IMR-90 (cell line): ENCODE data around the gene BTN2A1. TPM values are rescaled to one million over a fixed set of nuclear protein-coding genes. Genes with fewer than 3 reads are reported as not detected.

Source experiments
- ATAC-seq: fragments of 200-7000 bp; cut with Tn5 transposase; 2 replicates; pipeline ENCODE4 v1.9.1; 2020; ENCODE audit warnings: low read depth, mild to moderate bottlenecking, moderate library complexity
- BruUV-seq: library from RNA; stranded (reverse); fragments of 400-500 nt; replicated peaks from 2 replicates; lab custom pipeline; 2021; lab: Mats Ljungman, UMichigan
- CTCF ChIA-PET: fragments of 300-600 bp; formaldehyde crosslinking; extraction: SDS; loops from one replicate; lab custom pipeline; 2021; ENCODE audit warnings: antibody characterized with exemption; lab: Yijun Ruan, JAX
- POLR2A ChIA-PET: fragments of 300-600 bp; sonication (Branson Sonifier 250); formaldehyde crosslinking; loops from one replicate; lab custom pipeline; 2022; ENCODE audit warnings: antibody characterized with exemption; ENCODE audit not compliant: unreplicated experiment; lab: Charles Lee
- DNase-seq: peaks from one replicate; pipeline ENCODE4 v3.0.0; 2013
- H2AFZ ChIP-seq: replicated peaks from 2 replicates; pipeline ENCODE3; 2013; ENCODE audit warnings: low read length, mild to moderate bottlenecking; ENCODE audit not compliant: poor library complexity
- H2AK5ac ChIP-seq: 2 replicates; pipeline ENCODE4 v1.6.1; 2013; ENCODE audit warnings: low read depth, low read length, inconsistent platforms
- H2AK9ac ChIP-seq: replicated peaks from 2 replicates; pipeline ENCODE3; 2013; ENCODE audit warnings: mild to moderate bottlenecking, low read depth, low read length, moderate library complexity; ENCODE audit not compliant: poor library complexity
- H2BK120ac ChIP-seq: 2 replicates; pipeline ENCODE4 v1.6.1; 2013; ENCODE audit warnings: low read depth, low read length, inconsistent platforms
- H2BK15ac ChIP-seq: 3 replicates; pipeline ENCODE4 v1.6.1; 2013; ENCODE audit warnings: low read depth, low read length, inconsistent platforms
- H2BK20ac ChIP-seq: 2 replicates; pipeline ENCODE4 v1.6.1; 2013; ENCODE audit warnings: low read depth, mild to moderate bottlenecking, inconsistent platforms, low read length, moderate library complexity
- H2BK5ac ChIP-seq: 2 replicates; pipeline ENCODE4 v1.6.1; 2013; ENCODE audit warnings: mild to moderate bottlenecking, low read depth, low read length, inconsistent platforms; ENCODE audit not compliant: poor library complexity, severe bottlenecking
- H3K14ac ChIP-seq: replicated peaks from 2 replicates; pipeline ENCODE4 v1.6.1; 2013; ENCODE audit warnings: low read depth, low read length, inconsistent platforms
- H3K18ac ChIP-seq: 2 replicates; pipeline ENCODE4 v1.6.1; 2013; ENCODE audit warnings: low read depth, low read length, control low read depth
- H3K23ac ChIP-seq: 2 replicates; pipeline ENCODE4 v1.6.1; 2013; ENCODE audit warnings: low read depth, low read length, inconsistent platforms
- H3K27ac ChIP-seq: 2 replicates; pipeline ENCODE4 v1.5.1; 2013; ENCODE audit warnings: mild to moderate bottlenecking, control low read depth, low read length; ENCODE audit not compliant: insufficient read depth
- H3K27me3 ChIP-seq: 2 replicates; pipeline ENCODE4 v1.6.1; 2013; ENCODE audit warnings: low read length; ENCODE audit not compliant: control insufficient read depth, insufficient read depth
- H3K36me3 ChIP-seq: 2 replicates; pipeline ENCODE4 v1.6.1; 2013; ENCODE audit warnings: low read length, mixed read lengths; ENCODE audit not compliant: control insufficient read depth, insufficient read depth
- H3K4ac ChIP-seq: 2 replicates; pipeline ENCODE4 v1.6.1; 2013; ENCODE audit warnings: low read depth, low read length, inconsistent platforms
- H3K4me1 ChIP-seq: 2 replicates; pipeline ENCODE4 v1.6.1; 2013; ENCODE audit warnings: low read length, mixed read lengths; ENCODE audit not compliant: control insufficient read depth, insufficient read depth
- H3K4me2 ChIP-seq: 2 replicates; pipeline ENCODE4 v1.6.1; 2013; ENCODE audit warnings: low read depth, mild to moderate bottlenecking, control low read depth, low read length, moderate library complexity
- H3K4me3 ChIP-seq: 2 replicates; pipeline ENCODE4 v1.5.1; 2013; ENCODE audit warnings: low read depth, mild to moderate bottlenecking, control low read depth, low read length, moderate library complexity; ENCODE audit not compliant: insufficient read depth
- H3K56ac ChIP-seq: 2 replicates; pipeline ENCODE4 v1.6.1; 2013; ENCODE audit warnings: low read length, inconsistent platforms; ENCODE audit not compliant: insufficient read depth; ENCODE audit errors: extremely low read depth
- H3K79me1 ChIP-seq, 2 experiments: 2 replicates each; pipeline ENCODE4 v1.6.1; 2013; ENCODE audit warnings: low read length in 2 of 2, inconsistent platforms in 1 of 2, low read depth in 1 of 2
- H3K9ac ChIP-seq: 2 replicates; pipeline ENCODE4 v1.6.1; 2013; ENCODE audit warnings: low read depth, low read length, control low read depth
- H3K9me1 ChIP-seq: 2 replicates; pipeline ENCODE4 v1.6.1; 2013; ENCODE audit warnings: low read length, inconsistent platforms; ENCODE audit not compliant: insufficient read depth
- H3K9me3 ChIP-seq: 2 replicates; pipeline ENCODE4 v1.6.1; 2013; ENCODE audit warnings: low read length; ENCODE audit not compliant: control insufficient read depth, insufficient read depth
- H4K20me1 ChIP-seq: 2 replicates; pipeline ENCODE4 v1.6.1; 2013; ENCODE audit warnings: low read length, inconsistent platforms; ENCODE audit not compliant: insufficient read depth
- H4K5ac ChIP-seq: 2 replicates; pipeline ENCODE4 v1.6.1; 2013; ENCODE audit warnings: mild to moderate bottlenecking, low read depth, low read length, control low read depth
- H4K8ac ChIP-seq, 2 experiments: 2 replicates each; pipeline ENCODE4 v1.6.1; 2013; ENCODE audit warnings: low read depth in 2 of 2, low read length in 2 of 2, control low read depth in 1 of 2, inconsistent platforms in 1 of 2
- H4K91ac ChIP-seq: 2 replicates; pipeline ENCODE4 v1.6.1; 2013; ENCODE audit warnings: low read depth, low read length, inconsistent platforms; ENCODE audit not compliant: insufficient read depth
- NFE2L2 ChIP-seq: fragments of 150-350 bp; IDR thresholded peaks from 2 replicates; pipeline ENCODE4 v1.6.1; 2016; ENCODE audit warnings: low read depth, mild to moderate bottlenecking, low read length
- WGBS, 2 experiments: methylation state at CpG; one replicate each; pipeline versions ENCODE4 v1.1.5 to v1.1.7; 2013; ENCODE audit warnings: missing lambda C conversion rate in 2 of 2; ENCODE audit not compliant: insufficient read length in 1 of 2; ENCODE audit errors: extremely low coverage in 2 of 2; 5-methylcytosine and 5-hydroxymethylcytosine counted together
- dilution Hi-C: fragments of 300-500 bp; cut with HindIII; formaldehyde crosslinking; loops from one replicate; pipeline ENCODE4 v1.14.3; 2018; ENCODE audit warnings: low sequenced_read_pairs; ENCODE audit not compliant: unreplicated experiment
- in situ Hi-C: fragments of 300-500 bp; cut with MboI; formaldehyde crosslinking; loops from 3 replicates; pipeline ENCODE4 v1.14.3; 2019; ENCODE audit warnings: low sequenced_read_pairs, inconsistent platforms, mixed read lengths
- intact Hi-C: fragments of 100-400 bp; cut with micrococcal nuclease; formaldehyde crosslinking; loops from 2 replicates; pipeline ENCODE4 v1.10.0; 2022
- polyA plus RNA-seq, 3 experiments: library from polyadenylated mRNA; depleted of rRNA; stranded (reverse); fragments of >200 nt; gene quantifications; 2 replicates each; pipeline ENCODE4 v1.2.3, GENCODE V29; 2012; ENCODE audit warnings: low replicate concordance in 1 of 3
- total RNA-seq: library from RNA; depleted of rRNA; stranded (reverse); fragments of >200 nt; gene quantifications from 2 replicates; pipeline ENCODE4 v1.2.3, GENCODE V29; 2012

The BTN2A1 gene
- total and polyA plus RNA-seq, 2 of the 4 experiments (the other 2 are of a cell fraction) = 13.6 to 40.2 TPM

GRCh38 chr6:26486358-26486757, 28.6 kb downstream of the BTN2A1 start:
- H2BK120ac ChIP-seq = no peak overlapping the region
- H2BK20ac ChIP-seq = no peak overlapping the region
- H2AK9ac ChIP-seq = no peak overlapping the region
- H3K4me1 ChIP-seq = no peaks in the 10 kb centered on the region
- in situ Hi-C loops = no loop called here
- no peak overlapping the region for H3K4me2 ChIP-seq
- H3K14ac ChIP-seq = no peak overlapping the region
- H3K27me3 ChIP-seq = no peaks in the 10 kb centered on the region; the same call in 1 of the 2 replicates
- no peak overlapping the region for H2AFZ ChIP-seq
- ATAC-seq (no peak), DNase-seq (no peak)
- no TSS peak for BruUV-seq
- no peak for TF ChIP-seq NFE2L2
- ChIA-PET CTCF (no interaction called here), POLR2A (no interaction called here)
- no peak overlapping the region for H3K27ac ChIP-seq
- H2BK15ac ChIP-seq = no peak overlapping the region
- H3K4me3 ChIP-seq = no peak overlapping the region
- no peak overlapping the region for H3K4ac ChIP-seq
- no peak overlapping the region for H4K8ac ChIP-seq
- H2AK5ac ChIP-seq = no peak overlapping the region
- no CpG with 5 or more reads among the region's 5 CpGs for WGBS, 2 experiments
- peaks cover 3% of the 10 kb centered on the region; the same call in 1 of the 2 replicates for H3K9me3 ChIP-seq
- no peak overlapping the region for H4K5ac ChIP-seq
- no peak overlapping the region for H3K18ac ChIP-seq
- dilution Hi-C loops = no loop called here
- no peaks in the 10 kb centered on the region for H3K36me3 ChIP-seq
- H2BK5ac ChIP-seq = no peak overlapping the region
- no peak overlapping the region for H3K23ac ChIP-seq
- H4K91ac ChIP-seq = no peak overlapping the region
- no peaks in the 10 kb centered on the region for H4K20me1 ChIP-seq
- no peak overlapping the region for H3K56ac ChIP-seq
- H3K9me1 ChIP-seq = no peaks in the 10 kb centered on the region
- no peak overlapping the region for H3K9ac ChIP-seq
- H3K79me1 ChIP-seq = no peaks in the 10 kb centered on the region
- intact Hi-C loops = no loop called here
